ENCODE data around the gene DCTPP1.

The DCTPP1 gene

GRCh38 chr16:30417529-30418349, 12.1 kb downstream of the DCTPP1 start:
- TF ChIP-seq ZFP30 (CRISPR knock-in tag; IDR thresholded peaks at IDR 0.05) (0 out of 2 replicates have a peak, but pooled peaks have one; percentile 52), CSDC2 (CRISPR knock-in tag; IDR thresholded peaks at IDR 0.05) (0 out of 2 replicates have a peak, but pooled peaks have one; percentile 33), ZNF8 (CRISPR knock-in tag; IDR thresholded peaks at IDR 0.05) (no peak), ZFP3 (CRISPR knock-in tag; IDR thresholded peaks at IDR 0.05) (peak; percentile 74; the same call in 1 of the 2 replicates), TOX (CRISPR knock-in tag; IDR thresholded peaks at IDR 0.05; ENCODE audit: borderline replicate concordance) (no peak), SNAI2 (CRISPR knock-in tag; IDR thresholded peaks at IDR 0.05) (peak; percentile 50; the same call in 1 of the 2 replicates), ZNF565 (CRISPR knock-in tag; conservative IDR thresholded peaks at IDR 0.05; ENCODE audit: low read depth) (0 out of 2 replicates have a peak, but pooled peaks have one; percentile 51), ZNF70 (CRISPR knock-in tag; IDR thresholded peaks at IDR 0.05) (no peak; the same call in 1 of the 2 replicates), ISL1 (CRISPR knock-in tag; IDR thresholded peaks at IDR 0.05) (no peak)
- TF ChIP-seq, protein P1, sequence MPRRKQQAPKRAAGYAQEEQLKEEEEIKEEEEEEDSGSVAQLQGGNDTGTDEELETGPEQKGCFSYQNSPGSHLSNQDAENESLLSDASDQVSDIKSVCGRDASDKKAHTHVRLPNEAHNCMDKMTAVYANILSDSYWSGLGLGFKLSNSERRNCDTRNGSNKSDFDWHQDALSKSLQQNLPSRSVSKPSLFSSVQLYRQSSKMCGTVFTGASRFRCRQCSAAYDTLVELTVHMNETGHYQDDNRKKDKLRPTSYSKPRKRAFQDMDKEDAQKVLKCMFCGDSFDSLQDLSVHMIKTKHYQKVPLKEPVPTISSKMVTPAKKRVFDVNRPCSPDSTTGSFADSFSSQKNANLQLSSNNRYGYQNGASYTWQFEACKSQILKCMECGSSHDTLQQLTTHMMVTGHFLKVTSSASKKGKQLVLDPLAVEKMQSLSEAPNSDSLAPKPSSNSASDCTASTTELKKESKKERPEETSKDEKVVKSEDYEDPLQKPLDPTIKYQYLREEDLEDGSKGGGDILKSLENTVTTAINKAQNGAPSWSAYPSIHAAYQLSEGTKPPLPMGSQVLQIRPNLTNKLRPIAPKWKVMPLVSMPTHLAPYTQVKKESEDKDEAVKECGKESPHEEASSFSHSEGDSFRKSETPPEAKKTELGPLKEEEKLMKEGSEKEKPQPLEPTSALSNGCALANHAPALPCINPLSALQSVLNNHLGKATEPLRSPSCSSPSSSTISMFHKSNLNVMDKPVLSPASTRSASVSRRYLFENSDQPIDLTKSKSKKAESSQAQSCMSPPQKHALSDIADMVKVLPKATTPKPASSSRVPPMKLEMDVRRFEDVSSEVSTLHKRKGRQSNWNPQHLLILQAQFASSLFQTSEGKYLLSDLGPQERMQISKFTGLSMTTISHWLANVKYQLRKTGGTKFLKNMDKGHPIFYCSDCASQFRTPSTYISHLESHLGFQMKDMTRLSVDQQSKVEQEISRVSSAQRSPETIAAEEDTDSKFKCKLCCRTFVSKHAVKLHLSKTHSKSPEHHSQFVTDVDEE (CRISPR knock-in tag; IDR thresholded peaks at IDR 0.05), result peak; percentile 92
- ATAC-seq, result peak; percentile 89

GRCh38 chr16:30416624-30417528, 13.0 kb downstream of the DCTPP1 start:
- peak; percentile 26; the same call in 2 of the 3 replicates for ATAC-seq
- TF ChIP-seq ZNF565 (CRISPR knock-in tag; conservative IDR thresholded peaks at IDR 0.05; ENCODE audit: low read depth) (no peak), CSRNP3 (CRISPR knock-in tag; IDR thresholded peaks at IDR 0.05) (no peak), PPARA (CRISPR knock-in tag; IDR thresholded peaks at IDR 0.05; ENCODE audit: borderline replicate concordance) (no peak), ARNTL (CRISPR knock-in tag; IDR thresholded peaks at IDR 0.05; ENCODE audit: borderline replicate concordance, low read depth) (no peak), BACH2 (CRISPR knock-in tag; IDR thresholded peaks at IDR 0.05; ENCODE audit: borderline replicate concordance) (no peak), SNAI2 (CRISPR knock-in tag; IDR thresholded peaks at IDR 0.05) (no peak)
- TF ChIP-seq, protein P1 (CRISPR knock-in tag; IDR thresholded peaks at IDR 0.05), result no peak

DNA sequence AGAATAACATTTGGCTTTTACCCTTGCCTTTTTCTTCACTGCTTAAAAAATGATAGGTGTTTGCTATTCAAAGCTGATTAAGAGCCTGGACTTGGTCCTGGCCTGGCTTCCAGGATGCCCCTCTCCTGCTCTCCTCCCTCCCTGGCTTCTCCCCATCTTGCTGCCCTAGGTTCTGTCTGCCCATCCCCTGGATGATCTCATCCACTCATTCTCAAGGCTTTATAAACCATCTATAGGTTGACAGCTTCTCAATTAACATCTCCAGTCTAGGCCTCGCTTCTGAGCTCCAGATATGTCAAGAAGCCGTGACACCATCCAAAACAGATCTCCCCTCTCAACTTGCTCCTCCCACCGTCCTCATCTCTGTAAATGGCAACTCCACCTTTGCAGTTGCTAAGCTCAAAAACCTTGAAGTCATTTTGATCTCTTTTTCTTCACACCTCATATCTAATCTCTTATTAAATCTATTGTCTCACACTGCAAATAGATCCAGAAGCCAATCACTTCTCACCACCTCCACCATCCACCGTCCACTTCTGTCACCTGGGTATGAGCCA, 13.7 kb downstream of the DCTPP1 start:
- ATAC-seq, result no peak
- TF ChIP-seq CSDC2 (CRISPR knock-in tag; IDR thresholded peaks at IDR 0.05) (no peak), ZC3H10 (CRISPR knock-in tag; IDR thresholded peaks at IDR 0.05) (no peak), ESRRG (CRISPR knock-in tag; IDR thresholded peaks at IDR 0.05) (no peak), ZFP30 (CRISPR knock-in tag; IDR thresholded peaks at IDR 0.05) (no peak), ZNF8 (CRISPR knock-in tag; IDR thresholded peaks at IDR 0.05) (no peak), ZNF565 (CRISPR knock-in tag; conservative IDR thresholded peaks at IDR 0.05; ENCODE audit: low read depth) (no peak), RARB (CRISPR knock-in tag; IDR thresholded peaks at IDR 0.05) (no peak), TCF4 (CRISPR knock-in tag; IDR thresholded peaks at IDR 0.05; ENCODE audit: borderline replicate concordance) (no peak), PPARA (CRISPR knock-in tag; IDR thresholded peaks at IDR 0.05; ENCODE audit: borderline replicate concordance) (no peak), TOX (CRISPR knock-in tag; IDR thresholded peaks at IDR 0.05; ENCODE audit: borderline replicate concordance) (no peak), ZNF70 (CRISPR knock-in tag; IDR thresholded peaks at IDR 0.05) (no peak), ZFP3 (CRISPR knock-in tag; IDR thresholded peaks at IDR 0.05) (no peak)
- TF ChIP-seq, protein P2, sequence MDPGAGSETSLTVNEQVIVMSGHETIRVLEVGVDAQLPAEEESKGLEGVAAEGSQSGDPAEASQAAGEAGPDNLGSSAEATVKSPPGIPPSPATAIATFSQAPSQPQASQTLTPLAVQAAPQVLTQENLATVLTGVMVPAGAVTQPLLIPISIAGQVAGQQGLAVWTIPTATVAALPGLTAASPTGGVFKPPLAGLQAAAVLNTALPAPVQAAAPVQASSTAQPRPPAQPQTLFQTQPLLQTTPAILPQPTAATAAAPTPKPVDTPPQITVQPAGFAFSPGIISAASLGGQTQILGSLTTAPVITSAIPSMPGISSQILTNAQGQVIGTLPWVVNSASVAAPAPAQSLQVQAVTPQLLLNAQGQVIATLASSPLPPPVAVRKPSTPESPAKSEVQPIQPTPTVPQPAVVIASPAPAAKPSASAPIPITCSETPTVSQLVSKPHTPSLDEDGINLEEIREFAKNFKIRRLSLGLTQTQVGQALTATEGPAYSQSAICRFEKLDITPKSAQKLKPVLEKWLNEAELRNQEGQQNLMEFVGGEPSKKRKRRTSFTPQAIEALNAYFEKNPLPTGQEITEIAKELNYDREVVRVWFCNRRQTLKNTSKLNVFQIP (CRISPR knock-in tag; IDR thresholded peaks at IDR 0.05; ENCODE audit: borderline replicate concordance, low read depth), result no peak
- TF ChIP-seq, protein P3, sequence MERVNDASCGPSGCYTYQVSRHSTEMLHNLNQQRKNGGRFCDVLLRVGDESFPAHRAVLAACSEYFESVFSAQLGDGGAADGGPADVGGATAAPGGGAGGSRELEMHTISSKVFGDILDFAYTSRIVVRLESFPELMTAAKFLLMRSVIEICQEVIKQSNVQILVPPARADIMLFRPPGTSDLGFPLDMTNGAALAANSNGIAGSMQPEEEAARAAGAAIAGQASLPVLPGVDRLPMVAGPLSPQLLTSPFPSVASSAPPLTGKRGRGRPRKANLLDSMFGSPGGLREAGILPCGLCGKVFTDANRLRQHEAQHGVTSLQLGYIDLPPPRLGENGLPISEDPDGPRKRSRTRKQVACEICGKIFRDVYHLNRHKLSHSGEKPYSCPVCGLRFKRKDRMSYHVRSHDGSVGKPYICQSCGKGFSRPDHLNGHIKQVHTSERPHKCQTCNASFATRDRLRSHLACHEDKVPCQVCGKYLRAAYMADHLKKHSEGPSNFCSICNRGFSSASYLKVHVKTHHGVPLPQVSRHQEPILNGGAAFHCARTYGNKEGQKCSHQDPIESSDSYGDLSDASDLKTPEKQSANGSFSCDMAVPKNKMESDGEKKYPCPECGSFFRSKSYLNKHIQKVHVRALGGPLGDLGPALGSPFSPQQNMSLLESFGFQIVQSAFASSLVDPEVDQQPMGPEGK (CRISPR knock-in tag; IDR thresholded peaks at IDR 0.05; ENCODE audit: borderline replicate concordance), result no peak
